Loucy (cell line): ENCODE results near the gene TMTC1.

Experiments
- CTCF ChIP-seq: fragments of 200-600 bp; sonication (generic); conservative IDR thresholded peaks from 2 replicates; pipeline ENCODE4 v1.5.1; 2014; ENCODE audit warnings: mild to moderate bottlenecking, antibody characterized with exemption, low read length
- EZH2phosphoT487 ChIP-seq: fragments of 200-600 bp; IDR thresholded peaks from 2 replicates; pipeline ENCODE4 v1.6.1; 2018; ENCODE audit warnings: antibody characterized with exemption, mild to moderate bottlenecking, moderate library complexity, borderline replicate concordance

- TF ChIP-seq CTCF (no peak), EZH2phosphoT487 (no peak)
Measured at GRCh38 chr12:29650371-29650770, 133.4 kb downstream of the TMTC1 start.
